HEK293 (cell line): ENCODE data around the gene DCHS2.

Experiments
- CTCF ChIA-PET: fragments of 350-600 bp; formaldehyde crosslinking; extraction: SDS; loops from one replicate; lab custom pipeline; 2021; ENCODE audit warnings: antibody characterized with exemption; lab: Yijun Ruan, JAX
- POLR2A ChIA-PET: fragments of 300-600 bp; formaldehyde crosslinking; extraction: SDS; loops from one replicate; lab custom pipeline; 2020; ENCODE audit warnings: antibody characterized with exemption, inconsistent platforms; lab: Yijun Ruan, JAX
- H3K27ac ChIP-seq: fragments of 200-500 bp; sonication (Bioruptor generic); 2 replicates; pipeline ENCODE4 v1.5.1; 2014; ENCODE audit warnings: low read depth, low read length, control low read depth, inconsistent platforms; ENCODE audit errors: extremely low read depth
- H3K36me3 ChIP-seq, 2 experiments: fragments of 200-500 bp in 1 of 2; sonication (Bioruptor generic) in 1 of 2; 1 replicate in 1 of 2; 2 replicates in 1 of 2; pipeline ENCODE4 v1.5.1; 2014 to 2017; ENCODE audit warnings: inconsistent platforms in 2 of 2, low read length in 2 of 2; ENCODE audit not compliant: control insufficient read depth in 2 of 2, insufficient read depth in 1 of 2
- H3K4me1 ChIP-seq: fragments of 200-500 bp; sonication (Bioruptor generic); 2 replicates; pipeline ENCODE4 v1.5.1; 2014; ENCODE audit warnings: mild to moderate bottlenecking, low read length, inconsistent platforms; ENCODE audit not compliant: control insufficient read depth, insufficient read depth
- H3K4me3 ChIP-seq: 2 replicates; pipeline ENCODE4 v1.5.1; 2011; ENCODE audit warnings: low read depth, mild to moderate bottlenecking, control low read depth, low read length, moderate library complexity
- H3K9me3 ChIP-seq: fragments of 200-500 bp; sonication (Bioruptor generic); 2 replicates; pipeline ENCODE4 v1.5.1; 2014; ENCODE audit warnings: low read depth, low read length, inconsistent platforms; ENCODE audit not compliant: control insufficient read depth, insufficient read depth
- ATF2 ChIP-seq: fragments of 450-650 bp; formaldehyde crosslinking; IDR thresholded peaks from 2 replicates; pipeline ENCODE4 v1.5.1; 2016; ENCODE audit warnings: missing biosample characterization, missing genetic modification characterization, low read depth
- OVOL3 ChIP-seq: fragments of 450-650 bp; formaldehyde crosslinking; IDR thresholded peaks from 2 replicates; pipeline ENCODE4 v1.5.1; 2016; ENCODE audit warnings: missing biosample characterization, missing genetic modification characterization
- PRDM6 ChIP-seq: fragments of 450-650 bp; formaldehyde crosslinking; IDR thresholded peaks from 2 replicates; pipeline ENCODE4 v1.5.1; 2017; ENCODE audit warnings: missing biosample characterization, missing genetic modification characterization
- SP2 ChIP-seq: fragments of 450-650 bp; formaldehyde crosslinking; IDR thresholded peaks from 2 replicates; pipeline ENCODE4 v1.5.1; 2016; ENCODE audit warnings: missing biosample characterization, missing genetic modification characterization
- YY2 ChIP-seq: fragments of 450-650 bp; formaldehyde crosslinking; IDR thresholded peaks from 2 replicates; pipeline ENCODE4 v1.5.1; 2016; ENCODE audit warnings: missing biosample characterization, missing genetic modification characterization
- ZIC2 ChIP-seq: fragments of 450-650 bp; formaldehyde crosslinking; IDR thresholded peaks from 2 replicates; pipeline ENCODE4 v1.5.1; 2016; ENCODE audit warnings: missing biosample characterization, missing genetic modification characterization
- ZNF132 ChIP-seq: fragments of 450-650 bp; formaldehyde crosslinking; IDR thresholded peaks from 2 replicates; pipeline ENCODE4 v1.5.1; 2017; ENCODE audit warnings: missing biosample characterization, missing genetic modification characterization, borderline replicate concordance
- ZNF133 ChIP-seq: fragments of 450-650 bp; formaldehyde crosslinking; IDR thresholded peaks from 2 replicates; pipeline ENCODE4 v1.5.1; 2016; ENCODE audit warnings: missing biosample characterization, missing genetic modification characterization
- ZNF138 ChIP-seq: fragments of 450-650 bp; formaldehyde crosslinking; IDR thresholded peaks from 2 replicates; pipeline ENCODE4 v1.5.1; 2016; ENCODE audit warnings: missing biosample characterization, missing genetic modification characterization, borderline replicate concordance
- ZNF2 ChIP-seq: fragments of 450-650 bp; formaldehyde crosslinking; IDR thresholded peaks from 2 replicates; pipeline ENCODE4 v1.5.1; 2016; ENCODE audit warnings: missing biosample characterization, missing genetic modification characterization
- ZNF221 ChIP-seq: fragments of 450-650 bp; formaldehyde crosslinking; IDR thresholded peaks from 2 replicates; pipeline ENCODE4 v1.5.1; 2017; ENCODE audit warnings: missing biosample characterization, missing genetic modification characterization, borderline replicate concordance
- ZNF362 ChIP-seq: fragments of 450-650 bp; formaldehyde crosslinking; IDR thresholded peaks from 2 replicates; pipeline ENCODE4 v1.5.1; 2016; ENCODE audit warnings: missing biosample characterization, missing genetic modification characterization
- ZNF426 ChIP-seq: fragments of 450-650 bp; formaldehyde crosslinking; IDR thresholded peaks from 2 replicates; pipeline ENCODE4 v1.5.1; 2017; ENCODE audit warnings: missing biosample characterization, missing genetic modification characterization, mild to moderate bottlenecking, inconsistent platforms, moderate library complexity
- ZNF449 ChIP-seq: fragments of 450-650 bp; formaldehyde crosslinking; IDR thresholded peaks from 2 replicates; pipeline ENCODE4 v1.5.1; 2017; ENCODE audit warnings: missing biosample characterization, mild to moderate bottlenecking, missing genetic modification characterization, moderate library complexity
- ZNF521 ChIP-seq: fragments of 450-650 bp; formaldehyde crosslinking; IDR thresholded peaks from 2 replicates; pipeline ENCODE4 v1.5.1; 2017; ENCODE audit warnings: missing biosample characterization, mild to moderate bottlenecking, missing genetic modification characterization
- ZNF529 ChIP-seq: fragments of 450-650 bp; formaldehyde crosslinking; IDR thresholded peaks from 2 replicates; pipeline ENCODE4 v1.5.1; 2017; ENCODE audit warnings: missing genetic modification characterization, missing biosample characterization; ENCODE audit not compliant: insufficient replicate concordance
- ZNF560 ChIP-seq: fragments of 450-650 bp; formaldehyde crosslinking; IDR thresholded peaks from 2 replicates; pipeline ENCODE4 v1.5.1; 2017; ENCODE audit warnings: missing biosample characterization, missing genetic modification characterization, borderline replicate concordance
- ZNF692 ChIP-seq: fragments of 450-650 bp; formaldehyde crosslinking; IDR thresholded peaks from 2 replicates; pipeline ENCODE4 v1.5.1; 2016; ENCODE audit warnings: missing biosample characterization, missing genetic modification characterization
- ZNF704 ChIP-seq: fragments of 450-650 bp; formaldehyde crosslinking; IDR thresholded peaks from 2 replicates; pipeline ENCODE4 v1.5.1; 2016; ENCODE audit warnings: missing biosample characterization, missing genetic modification characterization
- ZNF76 ChIP-seq: fragments of 450-650 bp; formaldehyde crosslinking; IDR thresholded peaks from 2 replicates; pipeline ENCODE4; 2016; ENCODE audit warnings: low read depth, missing biosample characterization, missing genetic modification characterization, borderline replicate concordance
- ZNF843 ChIP-seq: fragments of 450-650 bp; formaldehyde crosslinking; IDR thresholded peaks from 2 replicates; pipeline ENCODE4 v1.5.1; 2016; ENCODE audit warnings: missing biosample characterization, missing genetic modification characterization

Gene DCHS2

GRCh38 chr4:154497889-154498288 is 6.3 kb upstream of the DCHS2 start:
- POLR2A ChIA-PET = no interaction called here
- H3K9me3 ChIP-seq = no peaks in the 10 kb centered on the region
- TF ChIP-seq ZNF560 (tag by site-specific recombination) (no peak), ATF2 (no peak), ZNF521 (tag by site-specific recombination) (no peak), ZNF362 (tag by site-specific recombination) (no peak), ZNF2 (tag by site-specific recombination) (no peak), ZNF704 (tag by site-specific recombination) (no peak), ZNF76 (tag by site-specific recombination) (no peak), SP2 (tag by site-specific recombination) (no peak), ZNF138 (tag by site-specific recombination) (no peak), PRDM6 (tag by site-specific recombination) (no peak), OVOL3 (tag by site-specific recombination) (no peak), ZIC2 (no peak)
- TF ChIP-seq, all 188 proteins: peak for 0
- CTCF ChIA-PET = interaction anchor here (0.6 to 0.8 kb wide), 3 partner anchors 49 to 98 kb away, joined by 3 read pairs; no protein-coding TSS in a partner anchor
- no peaks in the 10 kb centered on the region for H3K36me3 ChIP-seq
- H3K4me1 ChIP-seq = no peaks in the 10 kb centered on the region
- H3K4me3 ChIP-seq = no peak overlapping the region
- no peak overlapping the region for H3K27ac ChIP-seq

GRCh38 chr4:154495867-154496266 is 4.3 kb upstream of the DCHS2 start:
- Histone ChIP-seq H3K9me3 (no peaks in the 10 kb centered on the region), H3K4me1 (no peaks in the 10 kb centered on the region), H3K27ac (no peak overlapping the region), H3K36me3 (no peaks in the 10 kb centered on the region), H3K4me3 (no peak overlapping the region)
- ChIA-PET POLR2A (no interaction called here), CTCF (no interaction called here)
- TF ChIP-seq ZNF843 (tag by site-specific recombination) = no peak
- TF ChIP-seq ZNF449 (tag by site-specific recombination) = no peak
- no peak for TF ChIP-seq ZNF426 (tag by site-specific recombination)
- TF ChIP-seq YY2 (tag by site-specific recombination) = no peak
- no peak for TF ChIP-seq ZNF529 (tag by site-specific recombination)
- no peak for TF ChIP-seq ZNF133 (tag by site-specific recombination)
- no peak for TF ChIP-seq ZNF692 (tag by site-specific recombination)
- no peak for TF ChIP-seq ZNF132
- no peak for TF ChIP-seq ZNF221 (tag by site-specific recombination)
